Body of pancreas (tissue), 4 donors: ENCODE results near the gene DOHH. TPM values are rescaled to one million over a fixed set of nuclear protein-coding genes. Genes with fewer than 3 reads are reported as not detected.

Source experiments
- ATAC-seq: fragments of 150-250 bp; one replicate; pipeline ENCODE4 v1.9.1; 2016
- DNase-seq, 4 donors: peaks; one replicate each; pipeline ENCODE4 v3.0.0-alpha.2; 2019
- H3K27ac ChIP-seq, 4 donors: fragments of 200-600 bp; sonication (generic); 1 replicate in 3 of 4; 2 replicates in 1 of 4; pipeline versions ENCODE4 v1.5.1 to v1.6.1; 2016 to 2019; ENCODE audit warnings: mild to moderate bottlenecking in 1 of 4, mixed read lengths in 1 of 4, moderate library complexity in 1 of 4
- H3K27me3 ChIP-seq, 2 donors: fragments of 200-600 bp; sonication (generic); one replicate each; pipeline ENCODE4 v1.6.0; 2016; ENCODE audit warnings: mild to moderate bottlenecking in 1 of 2
- H3K36me3 ChIP-seq, 2 donors: fragments of 200-600 bp; sonication (generic); replicated peaks in 1 of 2; 2 replicates each; pipeline ENCODE4 v1.5.1; 2016; ENCODE audit warnings: low read depth in 2 of 2; ENCODE audit not compliant: insufficient read depth in 1 of 2
- H3K4me1 ChIP-seq: fragments of 200-600 bp; sonication (generic); one replicate; pipeline ENCODE4 v1.6.0; 2016
- H3K4me3 ChIP-seq, 2 donors: fragments of 200-600 bp; sonication (generic); 1 replicate in 1 of 2; 2 replicates in 1 of 2; pipeline ENCODE4 v1.5.1; 2016 to 2019
- H3K9me3 ChIP-seq, 3 donors: fragments of 200-600 bp; sonication (generic); 1 replicate in 2 of 3; 2 replicates in 1 of 3; pipeline ENCODE4 v1.5.1; 2016
- POLR2A ChIP-seq, 3 donors: fragments of 450-650 bp; IDR thresholded peaks; one replicate each; pipeline ENCODE4 v1.6.1; 2016; ENCODE audit warnings: antibody characterized with exemption in 3 of 3, mild to moderate bottlenecking in 2 of 3
- WGBS, 2 donors: methylation state at CpG; one replicate each; pipeline ENCODE4 v1.1.5; 2017; 5-methylcytosine and 5-hydroxymethylcytosine counted together
- intact Hi-C: fragments of 100-400 bp; cut with DNase I; formaldehyde crosslinking; loops from one replicate; pipeline ENCODE4 v1.15.1; 2023
- total RNA-seq, 2 donors: library from RNA; depleted of rRNA; stranded (reverse); fragments of >200 nt; gene quantifications; one replicate each; pipeline ENCODE4 v1.1.0, GENCODE V29; 2016
- TF ChIP-seq, protein P1 (sequence below), 7 experiments: fragments of 450-650 bp in 4 of 7; fragments of 200-600 bp in 3 of 7; sonication (generic) in 3 of 7; IDR thresholded peaks; one replicate each; pipeline ENCODE4 v1.5.1; 2016 to 2019; ENCODE audit warnings: antibody characterized with exemption in 7 of 7

DOHH gene
- total RNA-seq, 2 donors from 2014 or later = 9.3 to 17.5 TPM

DNA sequence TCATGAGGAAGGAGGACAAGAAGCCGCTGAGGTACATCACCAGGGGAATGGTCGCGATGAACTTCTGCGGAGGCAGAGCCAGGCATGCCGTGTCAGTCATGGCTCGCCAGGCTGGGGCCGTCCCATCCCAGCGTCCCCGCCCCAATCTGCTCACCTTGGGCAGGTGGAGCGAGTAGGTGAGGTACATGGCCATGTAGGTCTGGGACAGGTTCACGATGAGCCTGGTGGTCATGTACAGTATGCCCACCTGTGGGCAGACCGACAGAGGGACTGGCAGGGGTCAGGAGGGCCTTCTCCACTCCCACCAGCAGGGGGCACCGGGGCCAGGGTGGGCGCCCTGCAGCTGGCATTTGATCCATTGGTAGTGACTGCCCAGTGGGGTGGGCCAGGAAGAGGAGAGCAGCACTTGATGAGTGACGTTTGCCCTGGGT lies 46.8 kb upstream of the DOHH start:
- no peak for ATAC-seq
- intact Hi-C loops = loop anchor here (5.0 kb wide), 1 partner anchor 35 kb away; no protein-coding TSS in a partner anchor
- Histone ChIP-seq H3K27ac (no peak overlapping the region), H3K9me3 (no peaks in the 10 kb centered on the region), H3K4me1 (peaks cover 13% of the 10 kb centered on the region), H3K27me3 (no peaks in the 10 kb centered on the region), H3K36me3 (no peaks in the 10 kb centered on the region), H3K4me3 (no peak overlapping the region)
- no peak for TF ChIP-seq POLR2A (IDR thresholded peaks at IDR 0.05)
- TF ChIP-seq, protein P1, sequence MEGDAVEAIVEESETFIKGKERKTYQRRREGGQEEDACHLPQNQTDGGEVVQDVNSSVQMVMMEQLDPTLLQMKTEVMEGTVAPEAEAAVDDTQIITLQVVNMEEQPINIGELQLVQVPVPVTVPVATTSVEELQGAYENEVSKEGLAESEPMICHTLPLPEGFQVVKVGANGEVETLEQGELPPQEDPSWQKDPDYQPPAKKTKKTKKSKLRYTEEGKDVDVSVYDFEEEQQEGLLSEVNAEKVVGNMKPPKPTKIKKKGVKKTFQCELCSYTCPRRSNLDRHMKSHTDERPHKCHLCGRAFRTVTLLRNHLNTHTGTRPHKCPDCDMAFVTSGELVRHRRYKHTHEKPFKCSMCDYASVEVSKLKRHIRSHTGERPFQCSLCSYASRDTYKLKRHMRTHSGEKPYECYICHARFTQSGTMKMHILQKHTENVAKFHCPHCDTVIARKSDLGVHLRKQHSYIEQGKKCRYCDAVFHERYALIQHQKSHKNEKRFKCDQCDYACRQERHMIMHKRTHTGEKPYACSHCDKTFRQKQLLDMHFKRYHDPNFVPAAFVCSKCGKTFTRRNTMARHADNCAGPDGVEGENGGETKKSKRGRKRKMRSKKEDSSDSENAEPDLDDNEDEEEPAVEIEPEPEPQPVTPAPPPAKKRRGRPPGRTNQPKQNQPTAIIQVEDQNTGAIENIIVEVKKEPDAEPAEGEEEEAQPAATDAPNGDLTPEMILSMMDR (IDR thresholded peaks at IDR 0.05) = peak in 3 of 7 experiments; percentile 13 to 29 (median 15)
- DNase-seq = no peak
- WGBS, 2 donors = 87 to 92% methylated on average over 7 to 15 of the region's 15 CpGs

DNA sequence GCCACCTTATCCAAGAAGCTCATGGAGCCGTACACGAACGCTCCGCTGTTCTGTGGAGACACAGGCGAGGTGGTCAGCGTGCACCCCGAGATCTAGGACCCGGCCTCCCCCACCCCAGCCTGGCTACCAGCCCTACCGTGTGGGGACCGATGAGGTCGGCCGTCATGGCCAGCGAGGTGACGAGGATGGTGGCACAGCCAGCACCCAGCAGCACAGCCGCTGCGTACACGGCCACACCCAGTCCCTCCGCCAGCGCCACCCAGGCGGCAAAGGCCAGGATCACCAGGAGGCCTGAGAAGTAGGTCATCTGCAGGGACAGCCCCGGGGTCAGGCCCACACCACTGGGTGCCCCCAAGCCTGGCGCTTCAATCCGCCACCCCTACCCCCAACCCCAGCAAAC lies 45.6 kb upstream of the DOHH start:
- no peaks in the 10 kb centered on the region for H3K36me3 ChIP-seq
- DNase-seq = no peak
- intact Hi-C loops = loop anchor here (5.0 kb wide), 1 partner anchor 36 kb away; no protein-coding TSS in a partner anchor
- H3K27me3 ChIP-seq = no peaks in the 10 kb centered on the region
- H3K4me1 ChIP-seq = peaks cover 13% of the 10 kb centered on the region
- 94% methylated on average over 22 of the region's 23 CpGs; no CpG with 5 or more reads in 1 of the 2 donors for WGBS, 2 donors
- no peak for TF ChIP-seq POLR2A (IDR thresholded peaks at IDR 0.05)
- TF ChIP-seq, protein P1 (IDR thresholded peaks at IDR 0.05) = no peak
- no peak overlapping the region for H3K4me3 ChIP-seq
- H3K27ac ChIP-seq = no peak overlapping the region
- no peak for ATAC-seq
- no peaks in the 10 kb centered on the region for H3K9me3 ChIP-seq

DNA sequence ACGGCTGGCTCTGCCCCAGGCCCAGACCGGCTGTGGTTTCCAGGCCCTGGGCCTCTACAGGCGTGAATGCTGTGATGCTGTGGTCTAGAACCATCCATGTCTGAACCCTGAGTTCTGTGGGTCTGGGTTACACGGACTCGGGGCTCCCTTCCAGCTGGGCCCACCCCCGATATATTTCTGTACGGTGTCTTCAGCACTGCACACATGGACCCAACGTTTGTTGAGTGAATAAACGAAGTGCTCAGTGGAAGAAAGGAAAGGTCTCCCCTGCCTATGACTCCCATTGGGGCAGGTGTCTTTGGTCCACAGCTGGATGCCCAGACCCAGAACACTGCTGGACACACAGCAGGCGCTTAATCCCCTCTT lies 45.2 kb upstream of the DOHH start:
- intact Hi-C loops = loop anchor here (5.0 kb wide), 1 partner anchor 37 kb away; no protein-coding TSS in a partner anchor
- Histone ChIP-seq H3K9me3 (no peaks in the 10 kb centered on the region), H3K36me3 (no peaks in the 10 kb centered on the region), H3K4me3 (no peak overlapping the region), H3K4me1 (peaks cover 13% of the 10 kb centered on the region), H3K27me3 (no peaks in the 10 kb centered on the region), H3K27ac (no peak overlapping the region)
- TF ChIP-seq, protein P1 (IDR thresholded peaks at IDR 0.05) = no peak
- TF ChIP-seq POLR2A (IDR thresholded peaks at IDR 0.05) = no peak
- ATAC-seq = no peak
- 72 to 78% methylated on average over 6 to 10 of the region's 10 CpGs for WGBS, 2 donors
- no peak for DNase-seq

DNA sequence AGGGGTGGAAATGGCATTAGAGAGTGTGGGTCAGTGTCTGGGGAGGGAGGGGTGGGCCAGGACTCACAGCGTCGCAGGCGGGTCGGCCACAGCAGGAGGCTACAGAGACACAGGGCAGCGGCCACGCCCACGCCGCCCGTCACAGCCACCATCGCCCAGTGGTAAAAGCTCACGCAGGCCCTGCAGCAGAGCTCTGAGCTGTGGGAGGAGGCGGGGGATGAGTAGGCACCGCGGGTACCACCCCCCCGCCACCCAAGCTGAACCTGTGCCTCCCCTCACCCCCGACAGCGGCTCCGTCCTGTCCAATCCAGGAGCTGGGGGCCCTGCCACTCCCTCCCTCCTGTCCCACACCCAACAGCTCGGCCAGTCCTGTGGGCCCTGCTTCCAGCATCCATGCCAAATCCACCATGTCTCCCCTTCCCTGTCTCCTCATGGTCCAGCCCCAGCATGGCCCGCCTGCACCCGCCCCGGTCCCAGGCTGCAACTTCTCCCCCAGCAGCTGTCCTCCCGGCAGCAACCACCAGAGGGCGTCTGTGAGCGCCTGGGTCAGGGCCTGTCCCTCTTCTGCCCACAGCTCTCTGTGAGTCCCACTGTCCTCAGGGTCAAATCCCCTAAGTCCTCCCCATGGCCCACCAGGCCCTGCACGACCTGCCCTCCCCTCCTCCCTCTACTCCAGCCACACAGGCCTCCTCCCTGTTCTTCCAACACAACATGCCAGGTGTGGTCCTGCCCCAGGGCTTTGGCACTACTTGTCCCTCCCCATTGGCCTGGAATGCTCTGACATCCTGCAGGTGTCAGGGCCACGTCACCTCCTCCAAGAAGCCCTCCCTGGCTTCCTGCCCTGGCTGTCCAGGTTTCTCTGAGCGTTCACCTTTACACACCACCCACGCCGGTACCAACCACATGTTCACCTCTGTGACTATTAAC lies 44.5 kb upstream of the DOHH start:
- peak; percentile 53 for ATAC-seq
- Histone ChIP-seq H3K27ac (no peak overlapping the region), H3K27me3 (no peaks in the 10 kb centered on the region), H3K4me1 (peaks cover 13% of the 10 kb centered on the region), H3K4me3 (no peak overlapping the region), H3K9me3 (no peaks in the 10 kb centered on the region), H3K36me3 (no peaks in the 10 kb centered on the region)
- intact Hi-C loops = loop anchor here (5.0 kb wide), 1 partner anchor 37 kb away; no protein-coding TSS in a partner anchor
- WGBS, 2 donors = 63 to 64% methylated on average over 18 to 30 of the region's 30 CpGs
- TF ChIP-seq POLR2A (IDR thresholded peaks at IDR 0.05) = no peak
- TF ChIP-seq, protein P1 (IDR thresholded peaks at IDR 0.05) = peak; percentile 74 to 92 (median 87)
- DNase-seq = peak; percentile 62 to 79 (median 70)
